CD14-positive monocyte (primary cell): ENCODE measurements around the gene OR2H2. TPM values are rescaled to one million over a fixed set of nuclear protein-coding genes. Genes with fewer than 3 reads are reported as not detected.

ENCODE experiments used
- DNase-seq, 3 donors: peaks; one replicate each; pipeline ENCODE4 v3.0.0-alpha.2; 2011 to 2022
- H2AFZ ChIP-seq: 2 replicates; pipeline ENCODE4 v1.6.0; 2012; ENCODE audit warnings: mild to moderate bottlenecking, low read depth, low read length, inconsistent platforms; ENCODE audit not compliant: insufficient read depth, poor library complexity, severe bottlenecking
- H3K27ac ChIP-seq, 2 donors: 1 replicate in 1 of 2; 2 replicates in 1 of 2; pipeline ENCODE4 v1.5.1; 2012 to 2013; ENCODE audit warnings: low read length in 2 of 2, control low read depth in 1 of 2, inconsistent platforms in 1 of 2, low read depth in 1 of 2, mild to moderate bottlenecking in 1 of 2
- H3K27me3 ChIP-seq, 2 donors: one replicate each; pipeline versions ENCODE4 v1.6.0 to v1.6.1; 2011 to 2013; ENCODE audit warnings: low read length in 2 of 2; ENCODE audit not compliant: control insufficient read depth in 2 of 2, insufficient read depth in 2 of 2
- H3K36me3 ChIP-seq, 2 donors: replicated peaks in 1 of 2; 1 replicate in 1 of 2; 2 replicates in 1 of 2; pipeline versions ENCODE4 v1.5.1 to v1.6.1; 2012 to 2013; ENCODE audit warnings: low read length in 2 of 2, control low read depth in 1 of 2, inconsistent platforms in 1 of 2, mild to moderate bottlenecking in 1 of 2; ENCODE audit not compliant: insufficient read depth in 2 of 2, control insufficient read depth in 1 of 2
- H3K4me1 ChIP-seq, 2 donors: 1 replicate in 1 of 2; 2 replicates in 1 of 2; pipeline versions ENCODE4 v1.5.1 to v1.6.1; 2012 to 2013; ENCODE audit warnings: low read length in 2 of 2, control low read depth in 1 of 2, inconsistent platforms in 1 of 2, mild to moderate bottlenecking in 1 of 2, moderate library complexity in 1 of 2; ENCODE audit not compliant: insufficient read depth in 2 of 2, control insufficient read depth in 1 of 2
- H3K4me2 ChIP-seq: replicated peaks from 2 replicates; pipeline ENCODE3; 2012; ENCODE audit warnings: low read length, moderate library complexity, mild to moderate bottlenecking; ENCODE audit not compliant: poor library complexity, severe bottlenecking; ENCODE audit errors: extremely low read depth
- H3K4me3 ChIP-seq, 3 experiments: fragments of 200-600 bp in 1 of 3; sonication (generic) in 1 of 3; replicated peaks in 1 of 3; 1 replicate in 2 of 3; 2 replicates in 1 of 3; pipeline ENCODE4 v1.5.1; 2011 to 2013; ENCODE audit warnings: low read length in 3 of 3, mild to moderate bottlenecking in 3 of 3, control low read depth in 2 of 3, low read depth in 2 of 3, inconsistent platforms in 1 of 3, moderate library complexity in 1 of 3
- H3K79me2 ChIP-seq: 2 replicates; pipeline ENCODE4 v1.6.0; 2012; ENCODE audit warnings: mild to moderate bottlenecking, control low read depth, inconsistent platforms, low read length, moderate library complexity; ENCODE audit not compliant: insufficient read depth
- H3K9ac ChIP-seq: 2 replicates; pipeline ENCODE4 v1.6.0; 2017; ENCODE audit warnings: low read length, mild to moderate bottlenecking; ENCODE audit not compliant: insufficient read depth, poor library complexity, severe bottlenecking
- H3K9me3 ChIP-seq, 2 donors: replicated peaks in 1 of 2; 1 replicate in 1 of 2; 2 replicates in 1 of 2; pipeline versions ENCODE4 v1.5.1 to v1.6.1; 2012 to 2013; ENCODE audit warnings: low read length in 2 of 2, control low read depth in 1 of 2; ENCODE audit not compliant: control insufficient read depth in 1 of 2, insufficient read depth in 1 of 2
- H4K20me1 ChIP-seq: 2 replicates; pipeline ENCODE4 v1.6.0; 2012; ENCODE audit warnings: mild to moderate bottlenecking, low read length, control low read depth, moderate library complexity; ENCODE audit not compliant: insufficient read depth
- H3K27ac Mint-ChIP-seq, 7 donors: one replicate each; pipeline ENCODE4 v1.8.0; 2020; ENCODE audit warnings: mild to moderate bottlenecking in 7 of 7, mixed read lengths in 7 of 7, moderate library complexity in 6 of 7, inconsistent platforms in 2 of 7
- H3K27me3 Mint-ChIP-seq, 3 donors: one replicate each; pipeline ENCODE4 v1.8.0; 2021 to 2022; ENCODE audit warnings: low read depth in 3 of 3, mild to moderate bottlenecking in 3 of 3, mixed read lengths in 3 of 3, moderate library complexity in 3 of 3, inconsistent platforms in 1 of 3
- H3K36me3 Mint-ChIP-seq, 2 donors: one replicate each; pipeline ENCODE4 v1.8.0; 2020; ENCODE audit warnings: mixed read lengths in 2 of 2, inconsistent platforms in 1 of 2, mild to moderate bottlenecking in 1 of 2
- H3K4me1 Mint-ChIP-seq: one replicate; pipeline ENCODE4 v1.8.0; 2020; ENCODE audit warnings: mild to moderate bottlenecking, mixed read lengths
- H3K4me3 Mint-ChIP-seq, 2 donors: one replicate each; pipeline ENCODE4 v1.8.0; 2020; ENCODE audit warnings: mild to moderate bottlenecking in 2 of 2, mixed read lengths in 2 of 2, moderate library complexity in 1 of 2
- H3K9me3 Mint-ChIP-seq, 7 donors: one replicate each; pipeline ENCODE4 v1.8.0; 2020 to 2022; ENCODE audit warnings: mixed read lengths in 7 of 7, mild to moderate bottlenecking in 6 of 7, moderate library complexity in 6 of 7, inconsistent platforms in 2 of 7
- CTCF ChIP-seq: fragments of 200-600 bp; IDR thresholded peaks from one replicate; pipeline ENCODE4 v1.8.0; 2022; ENCODE audit warnings: antibody characterized with exemption, mild to moderate bottlenecking
- WGBS: methylation state at CpG from one replicate; pipeline ENCODE4 v1.1.5; 2013; ENCODE audit warnings: missing lambda C conversion rate; ENCODE audit not compliant: insufficient coverage; 5-methylcytosine and 5-hydroxymethylcytosine counted together
- intact Hi-C, 2 donors: fragments of 100-400 bp; cut with micrococcal nuclease; formaldehyde crosslinking; loops; one replicate each; pipeline versions ENCODE4 v1.15.0 to v1.15.1; 2023
- polyA plus RNA-seq, 3 donors: library from polyadenylated mRNA; depleted of rRNA in 1 of 3; unstranded in 2 of 3; stranded (reverse) in 1 of 3; fragments of 300-500 nt in 2 of 3; fragments of >200 nt in 1 of 3; fragmentation: Illumina TruSeq in 2 of 3; gene quantifications; 1 replicate in 2 of 3; 2 replicates in 1 of 3; pipeline ENCODE4 v1.2.3, GENCODE V29; 2012 to 2021

Gene OR2H2
- polyA plus RNA-seq, 3 donors, result not detected

- no peak overlapping the region for H3K27ac Mint-ChIP-seq
- H3K9me3 ChIP-seq, result no peaks in the 10 kb centered on the region
- peaks cover 0 to 2% (median 0%) of the 10 kb centered on the region in 7 donors for H3K9me3 Mint-ChIP-seq
- peaks cover 60 to 65% of the 10 kb centered on the region in 2 donors for H3K36me3 Mint-ChIP-seq
- H3K36me3 ChIP-seq, result peaks cover 27 to 76% of the 10 kb centered on the region in 2 donors
- no peak overlapping the region for H3K4me2 ChIP-seq
- no peak overlapping the region for H2AFZ ChIP-seq
- no peaks in the 10 kb centered on the region for H3K79me2 ChIP-seq
- H4K20me1 ChIP-seq, result no peaks in the 10 kb centered on the region
- DNase-seq, result no peak
- intact Hi-C loops, result no loop called here
- H3K9ac ChIP-seq, result no peak overlapping the region
- WGBS, result 97% methylated on average over 10 of the region's 11 CpGs
- no peak overlapping the region for H3K27ac ChIP-seq
- H3K4me1 ChIP-seq, result no peaks in the 10 kb centered on the region
- no peak for TF ChIP-seq CTCF
- no peaks in the 10 kb centered on the region for H3K4me1 Mint-ChIP-seq
- H3K27me3 ChIP-seq, result no peaks in the 10 kb centered on the region
- no peak overlapping the region for H3K4me3 Mint-ChIP-seq
- peaks cover 0 to 6% (median 3%) of the 10 kb centered on the region in 3 donors for H3K27me3 Mint-ChIP-seq
- no peak overlapping the region for H3K4me3 ChIP-seq
Measured at GRCh38 chr6:29603456-29603855, 18.5 kb downstream of the OR2H2 start.

GRCh38 chr6:29603930-29604329 lies 19.0 kb downstream of the OR2H2 start:
- Mint-ChIP-seq H3K36me3 (peaks cover 64 to 69% of the 10 kb centered on the region in 2 donors), H3K27me3 (peaks cover 0 to 6% (median 3%) of the 10 kb centered on the region in 3 donors), H3K9me3 (peaks cover 0 to 2% (median 0%) of the 10 kb centered on the region in 7 donors), H3K4me1 (no peaks in the 10 kb centered on the region), H3K27ac (no peak overlapping the region), H3K4me3 (no peak overlapping the region)
- Histone ChIP-seq H3K9me3 (no peaks in the 10 kb centered on the region), H3K9ac (no peak overlapping the region), H3K4me1 (no peaks in the 10 kb centered on the region), H3K4me2 (no peak overlapping the region), H3K27me3 (no peaks in the 10 kb centered on the region), H2AFZ (no peak overlapping the region), H3K36me3 (peaks cover 29 to 80% of the 10 kb centered on the region in 2 donors), H3K4me3 (no peak overlapping the region), H3K79me2 (no peaks in the 10 kb centered on the region), H4K20me1 (no peaks in the 10 kb centered on the region), H3K27ac (no peak overlapping the region)
- WGBS, result 89% methylated on average over 1 of the region's 2 CpGs
- no peak for TF ChIP-seq CTCF
- DNase-seq, result no peak
- intact Hi-C loops, result no loop called here
